ENCODE measurements around the gene HPCAL1. TPM values are rescaled to one million over a fixed set of nuclear protein-coding genes. Genes with fewer than 3 reads are reported as not detected.

HPCAL1 gene
- total and polyA plus RNA-seq, 2 of the 8 experiments (the other 6 are each of a cell fraction or from before 2014, with no cell fraction given), result 5.8 to 8.6 TPM

DNA sequence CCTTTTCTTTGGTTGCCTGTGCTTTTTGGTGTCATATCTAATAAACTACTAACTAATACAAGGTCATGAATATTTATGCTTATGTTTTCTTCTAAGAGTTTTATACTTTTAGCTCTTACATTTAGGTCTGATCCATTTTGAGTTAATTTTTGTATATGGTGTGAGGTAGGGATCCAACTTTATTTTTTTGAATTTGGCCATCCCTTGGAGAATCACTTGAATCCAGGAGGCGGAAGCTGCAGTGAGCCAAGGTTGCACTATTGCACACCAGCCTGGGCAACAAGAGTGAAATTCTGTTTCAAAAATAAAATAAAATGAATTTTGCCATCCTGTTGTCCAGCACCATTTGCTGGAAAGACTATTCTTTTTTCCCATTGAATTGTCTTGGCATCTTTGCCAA, 8.6 kb upstream of the HPCAL1 start:
- Histone ChIP-seq H3K79me1 (ENCODE audit: low read depth, low read length) (no peaks in the 10 kb centered on the region), H3K4me1 (replicated peaks in 1 of 4; ENCODE audit: control insufficient read depth in 3 of 4, insufficient read depth in 4 of 4, low read length in 3 of 4) (peaks cover 0 to 10% (median 4%) of the 10 kb centered on the region in 4 experiments; a peak in 3 of 7 replicates), H3K23me2 (ENCODE audit: low read depth, low read length) (no peaks in the 10 kb centered on the region), H4K20me1 (replicated peaks in 1 of 2; ENCODE audit: control insufficient read depth in 1 of 2, insufficient read depth in 2 of 2, low read length in 2 of 2) (no peaks in the 10 kb centered on the region), H3K14ac (ENCODE audit: insufficient read length) (no peak overlapping the region), H2BK20ac (ENCODE audit: low read length) (no peak overlapping the region), H3K4me3 (ENCODE audit: extremely low read depth in 1 of 4, insufficient read depth in 2 of 4, low read depth in 3 of 4, low read length in 4 of 4) (no peak overlapping the region), H3K27ac (ENCODE audit: low read depth, low read length) (no peak overlapping the region), H3K79me2 (ENCODE audit: control insufficient read depth in 1 of 2, insufficient read depth in 2 of 2, low read length in 2 of 2) (no peaks in the 10 kb centered on the region), H3K9me3 (ENCODE audit: insufficient read depth in 2 of 2, low read depth in 1 of 2, low read length in 1 of 2) (peaks cover 3 to 4% of the 10 kb centered on the region in 2 experiments; a peak in 2 of 4 replicates), H3K56ac (replicated peaks; ENCODE audit: insufficient read length, low read depth, low read length) (no peak overlapping the region), H3K27me3 (replicated peaks in 1 of 4; ENCODE audit: control insufficient read depth in 3 of 4, extremely low read depth in 1 of 4, insufficient read depth in 3 of 4, low read length in 3 of 4) (no peaks in the 10 kb centered on the region), H4K5ac (ENCODE audit: insufficient read length, low read depth, low read length) (no peak overlapping the region), H3K23ac (ENCODE audit: insufficient read length) (no peak overlapping the region), H3K4me2 (ENCODE audit: insufficient read depth in 1 of 2, low read depth in 2 of 2, low read length in 2 of 2) (no peak overlapping the region), H3K36me3 (ENCODE audit: control insufficient read depth in 2 of 4, insufficient read depth in 4 of 4, low read length in 3 of 4) (no peaks in the 10 kb centered on the region), H2AK5ac (ENCODE audit: low read depth, low read length) (no peak overlapping the region), H3K18ac (ENCODE audit: extremely low read depth, low read length) (no peak overlapping the region), H2AFZ (ENCODE audit: low read length) (no peak overlapping the region), H3K4ac (replicated peaks; ENCODE audit: insufficient read length, low read depth, low read length) (no peak overlapping the region), H2BK120ac (replicated peaks; ENCODE audit: low read depth, low read length) (no peak overlapping the region), H4K8ac (ENCODE audit: extremely low read depth, insufficient read depth, low read length) (no peak overlapping the region), H2BK12ac (ENCODE audit: low read depth, low read length) (no peak overlapping the region), H4K91ac (replicated peaks; ENCODE audit: insufficient read length, low read length) (no peak overlapping the region), H2BK15ac (ENCODE audit: low read length) (no peak overlapping the region), H3K9ac (replicated peaks in 1 of 4; ENCODE audit: extremely low read depth in 1 of 4, low read depth in 3 of 4, low read length in 3 of 4) (no peak overlapping the region), H2BK5ac (ENCODE audit: low read depth, low read length) (no peak overlapping the region)
- TF ChIP-seq POLR2A (IDR thresholded peaks at IDR 0.05; ENCODE audit: control extremely low read depth in 1 of 2, low read depth in 2 of 2, low read length in 2 of 2), result no peak
- no peak for TF ChIP-seq TAF1 (IDR thresholded peaks at IDR 0.05; ENCODE audit: low read depth, low read length)
- TF ChIP-seq RXRA (IDR thresholded peaks at IDR 0.05; ENCODE audit: insufficient read depth, low read depth, low read length), result no peak
- CTCF ChIA-PET (ENCODE audit: partially characterized antibody), result no interaction called here
- no peak for DNase-seq (ENCODE audit: low read depth in 1 of 2, low spot score in 2 of 2)
- WGBS, 2 experiments (ENCODE audit: extremely low coverage in 1 of 2, insufficient coverage in 1 of 2, insufficient read length in 1 of 2, insufficient replicate concordance in 2 of 2, low coverage in 1 of 2, low lambda C conversion rate in 2 of 2, missing lambda C conversion rate in 1 of 2), result 92% methylated on average over 1 of the region's 1 CpG; no CpG with 5 or more reads in 1 of the 2 experiments
- POLR2A ChIA-PET (ENCODE audit: partially characterized antibody), result interaction anchor here (1.0 kb wide), 1 partner anchor 9 kb away, joined by 3 read pairs; no protein-coding TSS in a partner anchor
- FAIRE-seq, result no peak
